GM19452 (cell line): ENCODE measurements around the gene ISG15.

ENCODE experiments used
- ATAC-seq: cut with Tn5 transposase; IDR thresholded peaks from one replicate; pipeline ENCODE4 v1.9.1; 2021; ENCODE audit not compliant: unreplicated experiment

Gene ISG15

GRCh38 chr1:1059494-1060280 lies 46.4 kb downstream of the ISG15 start:
- peak; percentile 64 for ATAC-seq

- no peak for ATAC-seq
Measured at GRCh38 chr1:1060281-1061000, 47.1 kb downstream of the ISG15 start.

- no peak for ATAC-seq
Measured at GRCh38 chr1:1061682-1062345, 48.5 kb downstream of the ISG15 start.

- no peak for ATAC-seq
Measured at GRCh38 chr1:1062348-1063163, 49.3 kb downstream of the ISG15 start.

- no peak for ATAC-seq
Measured at GRCh38 chr1:1063261-1063944, 50.1 kb downstream of the ISG15 start.
